T47D (cell line): ENCODE data around the gene TDRD10.

ENCODE experiments used
- DNase-seq, 2 experiments: peaks; one replicate each; pipeline versions ENCODE4 v3.0.0 to v3.0.0-alpha.2; 2011 to 2012; ENCODE audit warnings: low read depth in 1 of 2, low spot score in 1 of 2
- JUND ChIP-seq: IDR thresholded peaks from 2 replicates; pipeline ENCODE4 v1.6.1; 2012; ENCODE audit warnings: low read depth
- in situ Hi-C: cut with HindIII; loops from 2 replicates; pipeline ENCODE4 v1.10.0; 2016; ENCODE audit warnings: low sequenced_read_pairs, low pct_unique_long_range_greater_than_20kb

Gene TDRD10

GRCh38 chr1:154552036-154552435 lies 50.0 kb downstream of the TDRD10 start:
- in situ Hi-C loops, result no loop called here
- no peak for DNase-seq
- no peak for TF ChIP-seq JUND

DNA sequence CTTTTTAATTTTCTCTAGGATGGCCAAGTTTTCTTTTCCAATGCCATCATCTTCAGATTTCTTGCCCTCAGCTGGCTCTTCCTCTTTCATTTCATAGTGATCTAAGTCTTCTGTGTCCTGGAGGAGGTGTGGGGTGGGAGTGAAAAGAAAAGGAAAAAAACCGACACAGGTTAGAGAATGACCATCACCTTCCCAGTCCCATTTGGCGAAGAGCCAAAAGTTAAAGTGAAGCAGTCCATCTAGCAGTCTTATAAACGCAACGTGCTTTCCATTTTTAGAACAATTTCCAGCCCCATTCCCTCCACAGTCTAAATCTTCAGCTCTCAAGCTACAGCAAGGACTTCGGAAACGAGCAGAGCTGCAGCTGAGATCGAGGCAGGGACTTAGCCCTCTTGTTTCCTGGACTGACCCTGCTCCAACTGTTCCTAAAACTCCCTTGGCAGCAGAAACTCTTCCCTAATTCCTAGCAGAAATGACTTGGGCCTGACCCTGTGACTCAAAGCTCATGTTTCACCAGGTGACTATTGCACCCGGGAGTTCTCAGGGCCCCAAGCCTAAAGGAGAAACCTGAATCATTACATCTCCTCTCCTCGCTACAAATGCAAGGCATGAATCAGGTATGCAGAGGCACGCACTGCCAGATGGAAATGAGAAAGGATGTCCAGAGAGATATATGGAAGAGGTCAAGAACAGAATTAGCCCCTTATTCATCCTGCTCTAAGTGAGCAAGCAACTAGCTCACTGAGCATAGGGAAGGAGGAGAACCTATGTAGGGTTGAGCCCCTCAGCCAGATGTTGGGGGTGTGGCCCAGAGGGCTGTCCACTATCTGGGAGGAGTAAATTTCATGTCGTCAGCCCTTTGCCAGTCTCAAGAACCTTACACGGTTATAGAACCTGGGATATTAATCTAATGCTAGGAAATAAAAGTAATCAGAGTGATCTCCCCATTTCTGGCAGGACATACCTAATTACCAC lies 51.3 kb downstream of the TDRD10 start:
- no peak for DNase-seq
- no peak for TF ChIP-seq JUND
- in situ Hi-C loops, result no loop called here

- in situ Hi-C loops, result no loop called here
- DNase-seq, result peak in 1 of 2 experiments; percentile 62
- TF ChIP-seq JUND, result no peak
These were observed 54.4 kb downstream of the TDRD10 start for GRCh38 chr1:154556422-154556821.

DNA sequence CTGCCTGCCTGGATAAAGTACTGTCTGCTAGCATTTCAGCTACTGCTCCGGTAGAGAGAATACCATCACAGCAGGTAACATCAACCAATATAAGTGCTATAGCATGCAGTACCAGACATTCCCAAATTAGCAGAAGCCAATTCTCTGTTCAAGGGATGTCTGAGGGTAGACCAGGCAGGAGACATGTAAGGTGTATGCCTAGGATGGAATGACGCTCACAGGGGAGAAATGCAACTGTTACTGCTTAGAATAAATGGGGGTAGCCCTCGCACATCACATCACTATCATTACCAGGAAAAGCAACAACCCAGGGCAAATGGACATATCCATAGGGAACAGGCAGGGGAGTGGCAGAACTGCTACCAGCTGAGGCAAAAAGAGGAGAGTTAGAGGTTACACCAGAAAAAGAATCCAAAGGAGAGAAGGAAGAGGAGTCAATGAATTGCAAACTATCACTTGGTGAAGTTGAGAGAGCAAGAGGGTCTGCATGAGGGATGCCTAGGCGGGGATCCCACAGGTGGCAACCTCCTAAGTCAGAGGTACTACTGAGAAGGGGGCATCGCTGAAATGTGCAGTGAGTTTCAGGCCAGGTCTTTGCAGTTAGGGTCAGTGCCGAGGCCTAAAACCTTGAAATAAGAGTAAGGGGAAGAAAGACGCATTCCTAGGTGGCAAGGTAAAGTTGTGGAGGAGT lies 55.4 kb downstream of the TDRD10 start:
- in situ Hi-C loops, result no loop called here
- no peak for DNase-seq
- no peak for TF ChIP-seq JUND

DNA sequence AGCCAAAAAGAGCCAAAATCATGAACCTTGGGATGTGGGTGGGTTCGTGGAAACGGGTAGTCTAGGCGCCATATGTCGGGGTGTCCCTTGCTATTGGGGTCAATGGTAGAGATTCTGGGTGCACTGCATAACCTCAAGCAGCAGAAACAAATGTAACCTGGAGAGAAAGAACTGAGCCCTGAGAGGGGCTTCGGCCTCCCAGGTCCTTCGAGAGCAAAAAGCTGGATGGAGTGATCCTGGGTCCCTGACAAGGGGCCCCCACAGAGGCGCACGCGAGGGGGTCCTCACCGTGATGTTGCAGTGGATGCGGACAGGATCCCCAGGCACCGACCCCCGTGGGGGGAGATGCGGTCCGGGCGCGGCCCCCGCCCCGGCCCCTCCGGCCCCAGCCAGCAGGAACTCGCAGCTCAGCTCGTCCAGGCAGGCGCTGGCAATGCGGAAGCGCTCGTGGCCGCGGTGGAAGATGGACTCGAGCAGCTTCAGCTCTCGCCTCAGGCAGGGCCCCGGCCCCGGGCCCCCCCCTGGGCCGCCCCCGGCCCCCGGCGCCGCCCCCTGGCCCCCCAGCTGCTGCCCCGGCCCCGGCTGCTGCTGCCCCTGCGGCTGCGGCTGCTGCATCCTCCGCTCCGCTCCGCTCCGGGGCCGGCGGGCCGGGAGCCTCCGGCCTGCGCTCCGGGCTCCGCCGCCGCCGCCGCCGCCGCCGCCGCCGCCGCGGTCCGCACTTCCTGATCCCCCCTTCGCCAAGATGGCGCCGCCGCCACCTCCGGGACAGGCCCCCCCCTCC lies 56.1 kb downstream of the TDRD10 start, which contains the start of gene UBE2Q1:
Gene UBE2Q1 (minus strand): TSS at position 724 of the 781 bp plus-strand sequence. CDS start 109 bp downstream, at position 615.
- DNase-seq, result peak in 1 of 2 experiments; percentile 39
- in situ Hi-C loops, result no loop called here
- no peak for TF ChIP-seq JUND

DNA sequence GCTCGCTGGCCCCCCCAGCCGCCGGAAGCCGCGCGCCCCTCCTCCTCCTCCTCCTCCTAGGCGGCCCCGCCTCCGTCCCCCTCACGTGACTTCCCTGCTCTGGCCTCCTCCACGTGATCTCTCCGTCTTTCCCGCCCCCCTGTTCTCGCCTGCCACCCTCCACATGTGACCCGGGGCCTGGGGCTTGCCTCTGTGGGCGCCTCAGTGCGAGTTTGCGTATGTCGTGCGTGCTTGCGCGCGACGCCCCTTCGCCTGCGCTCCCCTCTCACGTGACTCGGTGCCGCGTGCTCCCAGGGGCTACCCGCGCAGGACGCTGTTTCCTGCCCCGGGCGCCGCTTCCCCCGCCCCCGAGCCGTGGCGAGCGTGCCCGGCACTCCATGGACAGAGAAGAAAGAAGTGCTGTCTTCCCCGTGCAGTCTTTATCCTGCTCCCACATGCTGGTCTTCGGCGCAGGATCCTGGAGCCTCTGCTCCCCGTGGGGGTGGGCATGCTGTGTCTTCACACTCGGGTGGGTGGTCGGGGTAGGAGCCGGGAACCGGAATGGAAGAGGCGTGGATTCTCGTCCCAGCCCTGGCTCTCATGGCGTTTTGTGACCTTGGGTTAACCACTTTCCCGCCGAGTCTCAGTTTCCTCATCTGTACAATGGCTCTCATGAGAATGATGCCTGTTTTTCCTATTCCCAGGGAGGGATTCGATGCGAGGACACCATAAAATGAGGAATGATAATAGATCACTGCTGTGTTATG lies 56.9 kb downstream of the TDRD10 start:
- TF ChIP-seq JUND, result no peak
- in situ Hi-C loops, result no loop called here

DNA sequence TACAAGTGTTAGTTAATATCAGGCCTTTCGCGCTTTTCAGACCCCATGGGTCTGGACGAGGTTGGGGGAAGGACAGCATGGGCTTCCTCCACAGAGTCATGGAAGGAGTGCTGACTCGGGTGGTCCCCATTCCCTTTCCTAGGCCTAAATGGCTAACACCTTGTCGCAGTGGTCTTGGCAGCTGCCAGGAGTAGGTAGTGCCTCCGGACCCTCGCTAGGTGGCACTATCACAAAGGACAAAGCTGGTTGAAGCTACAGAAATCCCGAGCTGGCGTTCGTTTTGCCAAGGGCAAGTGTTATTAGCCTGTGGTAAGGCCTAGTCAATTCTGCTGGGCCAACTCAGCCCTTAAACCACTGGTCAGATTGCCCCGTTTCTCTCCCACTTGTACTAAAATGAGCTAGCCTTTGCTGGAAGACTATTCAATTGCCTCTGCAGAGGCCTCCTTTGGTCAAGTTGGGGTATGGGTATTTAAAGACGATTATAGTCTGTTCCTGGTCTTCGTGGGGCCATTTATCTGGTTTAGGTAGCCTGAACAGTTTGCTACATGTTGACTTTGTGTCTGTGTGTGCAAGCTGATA lies 57.5 kb downstream of the TDRD10 start:
- in situ Hi-C loops, result no loop called here
- TF ChIP-seq JUND, result no peak
- peak; percentile 68 to 96 for DNase-seq

More for the DNA sequence above, 56.9 kb downstream of the TDRD10 start:
- peak; percentile 94 to 99 for DNase-seq

DNA sequence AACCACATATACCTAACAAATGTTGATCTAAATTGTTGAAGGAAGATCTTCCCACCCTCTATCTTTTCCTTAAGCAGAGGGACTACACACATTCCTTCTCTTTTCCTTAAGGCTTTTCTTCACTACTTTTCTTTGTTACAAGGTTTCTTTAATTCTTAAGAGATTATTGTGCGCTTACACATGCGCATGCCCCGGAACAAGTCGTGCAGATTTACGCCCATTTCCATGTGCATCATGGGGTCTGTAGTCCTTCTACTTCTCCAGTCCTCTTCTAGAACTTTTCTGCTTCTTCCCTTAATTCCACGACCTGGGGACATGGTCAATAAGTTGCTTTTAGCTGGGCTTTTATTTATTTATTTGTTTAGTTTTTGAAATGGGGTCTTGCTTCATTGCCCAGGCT lies 63.9 kb downstream of the TDRD10 start:
- in situ Hi-C loops, result no loop called here
- no peak for DNase-seq
- TF ChIP-seq JUND, result no peak

DNA sequence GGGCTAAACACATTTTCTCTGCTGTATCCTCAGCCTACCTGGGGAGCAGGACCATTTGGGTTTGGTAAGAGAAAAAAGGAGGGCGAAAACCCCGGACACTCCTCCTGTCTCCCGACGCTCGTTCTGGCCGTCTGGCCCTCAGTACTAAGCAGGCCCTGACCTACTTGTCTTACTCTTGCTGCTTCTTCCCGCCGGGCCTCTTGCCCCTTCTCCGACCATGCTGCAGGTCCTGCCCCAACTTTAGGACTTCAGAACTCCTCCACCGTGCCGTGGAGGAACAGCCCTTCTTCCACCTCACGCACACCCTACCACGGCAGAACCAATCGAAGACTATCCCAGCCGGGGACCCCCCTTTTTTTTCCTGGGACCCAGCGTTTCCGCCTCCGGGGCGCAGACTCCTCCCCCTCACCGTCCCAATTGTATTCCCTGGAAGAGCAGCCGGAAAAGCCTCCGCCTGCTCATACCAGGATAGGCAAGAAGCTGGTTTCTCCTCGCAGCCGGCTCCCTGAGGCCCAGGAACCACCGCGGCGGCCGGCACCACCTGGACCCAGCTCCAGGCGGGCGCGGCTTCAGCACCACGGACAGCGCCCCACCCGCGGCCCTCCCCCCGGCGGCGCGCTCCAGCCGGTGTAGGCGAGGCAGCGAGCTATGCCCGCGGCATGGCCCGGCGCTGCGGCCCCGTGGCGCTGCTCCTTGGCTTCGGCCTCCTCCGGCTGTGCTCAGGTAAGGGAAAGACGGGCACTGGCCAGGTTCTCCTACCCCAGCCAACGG lies 65.6 kb downstream of the TDRD10 start, which contains the start of gene CHRNB2:
Gene CHRNB2 (plus strand): TSS at position 393 of the 771 bp plus-strand sequence. CDS start 267 bp downstream, at position 660.
- peak; percentile 83 to 93 for DNase-seq
- TF ChIP-seq JUND, result no peak
- in situ Hi-C loops, result no loop called here

DNA sequence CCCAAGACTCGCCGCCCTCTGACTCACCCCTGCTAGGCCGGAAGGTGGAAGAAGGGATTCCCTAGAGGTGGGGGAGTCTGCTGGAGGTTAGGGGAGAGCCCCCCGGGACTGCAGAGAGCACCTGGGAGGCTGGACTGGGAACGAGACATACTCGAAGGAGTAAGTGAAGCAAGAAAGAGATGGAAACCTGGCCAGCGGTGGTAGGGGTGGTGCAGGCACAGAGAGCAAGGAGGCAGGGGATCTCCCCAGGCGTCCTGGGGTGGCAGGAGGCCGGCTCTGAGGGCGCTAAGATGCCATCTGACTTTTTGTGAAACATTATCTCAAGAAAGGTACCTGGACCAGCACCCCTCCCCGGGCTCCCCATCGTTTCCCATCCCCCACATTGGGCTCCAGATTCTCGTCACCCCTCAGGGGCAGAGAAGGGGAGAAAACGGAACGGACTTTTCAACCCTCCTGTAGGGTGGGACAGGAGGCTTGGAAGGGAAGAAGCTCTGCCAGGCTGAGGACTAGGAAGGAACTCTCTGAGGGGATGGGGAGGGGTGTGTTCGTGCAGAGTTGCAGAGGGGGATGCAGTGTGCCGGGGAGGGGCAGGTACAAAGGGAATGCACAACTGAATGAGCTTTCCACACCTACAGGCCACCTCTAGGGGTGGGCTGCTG lies 66.3 kb downstream of the TDRD10 start:
- no peak for TF ChIP-seq JUND

More for the DNA sequence above, 66.3 kb downstream of the TDRD10 start:
- in situ Hi-C loops, result no loop called here
- DNase-seq, result no peak
